ENCODE measurements around the gene TEK.
"Not testable (repeated sequence)": the region's sequence is repeated elsewhere in the genome, so short reads cannot be mapped to it uniquely, and the experiment has no call there.

Gene TEK

DNA sequence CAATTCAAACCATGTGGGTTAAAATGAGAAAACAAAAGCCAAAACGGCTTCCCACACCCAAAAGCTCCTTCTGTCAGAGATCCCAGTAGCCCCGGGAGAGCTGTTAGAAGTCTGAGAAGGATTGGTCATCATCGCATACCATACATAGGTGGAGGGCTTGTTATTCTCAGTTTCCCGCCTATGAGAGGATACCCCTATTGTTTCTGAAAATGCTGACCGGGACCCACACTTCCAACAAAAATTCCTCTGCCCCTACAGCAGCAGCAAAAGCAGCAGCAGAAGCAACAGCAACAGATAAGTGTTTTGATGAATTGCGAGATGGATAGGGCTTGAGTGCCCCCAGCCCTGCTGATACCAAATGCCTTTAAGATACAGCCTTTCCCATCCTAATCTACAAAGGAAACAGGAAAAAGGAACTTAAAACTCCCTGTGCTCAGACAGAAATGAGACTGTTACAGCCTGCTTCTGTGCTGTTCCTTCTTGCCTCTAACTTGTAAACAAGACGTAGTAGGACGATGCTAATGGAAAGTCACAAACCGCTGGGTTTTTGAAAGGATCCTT lies at the start of gene TEK:
TEK (plus strand) TSS at position 245 of the 561 bp plus-strand sequence. CDS start 366 bp downstream, outside the sequence.
- no peak for DNase-seq

- no peak for DNase-seq
These were observed 49.6 kb upstream of the TEK start for GRCh38 chr9:27059412-27059811.

DNA sequence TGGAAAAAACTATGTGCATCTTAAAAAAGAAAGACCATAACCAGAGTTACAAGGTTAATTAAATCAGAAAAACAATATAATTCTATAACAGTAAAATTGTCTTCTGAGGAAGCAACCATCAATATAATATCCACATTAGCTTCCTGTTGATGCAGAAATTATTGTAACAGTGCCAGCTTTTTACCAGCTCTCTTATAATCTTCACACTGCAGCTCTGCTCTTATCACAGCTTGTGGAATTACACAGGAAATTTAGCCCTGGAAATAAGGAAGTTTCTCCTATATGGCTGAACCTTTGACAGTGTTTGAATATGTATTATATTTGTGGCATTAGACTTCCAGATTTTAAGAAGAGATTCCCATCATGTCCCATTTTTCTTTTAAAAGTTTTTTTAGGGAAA lies 49.1 kb upstream of the TEK start:
- no peak for DNase-seq

DNA sequence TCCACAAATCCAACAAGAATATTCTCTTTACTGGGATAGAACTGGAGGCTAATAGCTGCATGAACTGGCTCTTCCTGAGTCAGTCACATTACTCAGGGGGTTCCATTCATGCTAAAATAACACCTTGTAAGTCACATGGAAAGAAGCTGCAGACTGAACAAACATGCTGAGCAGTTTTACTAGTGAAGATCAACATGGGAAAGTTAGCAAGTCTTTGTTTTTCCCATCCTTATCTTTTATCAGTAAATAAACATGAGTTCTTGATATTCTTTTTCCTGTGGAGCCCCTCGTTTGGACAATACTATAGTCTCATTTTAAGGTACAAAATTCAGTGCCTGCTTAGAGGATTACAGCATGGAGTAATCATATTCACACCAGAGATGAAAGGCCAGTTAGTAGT lies 43.7 kb upstream of the TEK start:
- no peak for DNase-seq

DNA sequence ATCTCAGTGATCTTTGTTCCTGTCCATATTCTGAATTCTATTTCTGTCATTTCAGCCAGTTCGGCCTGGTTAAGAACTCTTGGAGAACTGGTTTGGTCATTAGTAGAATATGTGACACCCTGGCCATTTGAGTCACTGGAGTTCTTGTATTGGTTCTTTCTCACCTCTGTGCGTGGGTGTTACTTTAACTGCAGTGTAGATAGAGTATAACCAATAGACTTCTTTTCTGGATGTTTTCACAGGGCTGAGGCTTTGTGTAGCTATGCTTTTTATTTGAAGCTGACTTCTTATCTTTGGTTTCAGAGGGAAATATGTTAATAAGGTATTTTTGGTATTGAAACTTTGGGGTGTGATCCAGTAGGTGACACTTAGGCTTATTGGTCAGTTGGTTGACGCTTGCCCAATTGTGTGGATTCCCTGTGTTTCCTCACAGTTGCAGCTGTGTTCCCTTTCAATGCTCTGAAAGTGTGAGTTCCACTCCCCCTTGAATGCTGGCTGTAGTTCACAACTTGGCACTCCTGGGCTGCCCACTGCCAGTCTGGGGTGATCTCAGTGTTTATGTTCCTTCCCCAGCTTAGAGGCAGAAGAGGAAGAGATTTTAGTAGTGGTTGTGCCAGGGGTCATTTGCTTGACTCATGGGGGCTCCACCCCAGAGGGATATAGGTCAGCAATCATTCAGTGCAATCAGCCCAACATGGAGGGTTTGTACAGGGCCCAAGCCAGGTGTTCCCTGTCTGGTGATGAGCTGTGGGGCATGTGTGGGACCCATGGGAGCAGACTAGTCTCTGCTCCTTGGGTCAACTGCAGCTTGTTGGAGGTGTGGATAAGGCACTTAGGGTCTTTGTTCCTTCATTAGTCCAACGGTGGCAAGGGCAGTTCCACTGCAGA lies 34.9 kb upstream of the TEK start:
- no peak for DNase-seq

DNA sequence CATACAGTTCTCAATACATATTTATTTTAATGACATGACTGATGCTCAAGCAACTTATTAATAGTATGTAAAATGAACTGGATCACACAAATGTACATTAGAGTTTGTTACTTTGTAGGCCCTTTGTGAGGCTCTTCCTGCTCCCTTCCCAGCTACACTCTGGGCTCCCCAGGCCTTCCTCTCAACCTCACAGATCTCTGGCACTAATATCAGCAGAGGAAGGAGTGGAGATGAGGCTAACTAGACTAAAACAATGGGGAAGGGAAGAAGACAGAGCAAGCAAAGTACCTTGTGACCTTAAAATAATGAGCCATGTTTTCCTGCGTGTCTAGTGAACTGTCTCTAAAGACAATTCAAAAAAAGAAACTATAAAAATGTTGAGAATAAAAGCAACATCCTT lies 30.3 kb upstream of the TEK start:
- no peak for DNase-seq

- no peak for DNase-seq
These were observed 23.6 kb upstream of the TEK start for GRCh38 chr9:27085456-27085855.

DNA sequence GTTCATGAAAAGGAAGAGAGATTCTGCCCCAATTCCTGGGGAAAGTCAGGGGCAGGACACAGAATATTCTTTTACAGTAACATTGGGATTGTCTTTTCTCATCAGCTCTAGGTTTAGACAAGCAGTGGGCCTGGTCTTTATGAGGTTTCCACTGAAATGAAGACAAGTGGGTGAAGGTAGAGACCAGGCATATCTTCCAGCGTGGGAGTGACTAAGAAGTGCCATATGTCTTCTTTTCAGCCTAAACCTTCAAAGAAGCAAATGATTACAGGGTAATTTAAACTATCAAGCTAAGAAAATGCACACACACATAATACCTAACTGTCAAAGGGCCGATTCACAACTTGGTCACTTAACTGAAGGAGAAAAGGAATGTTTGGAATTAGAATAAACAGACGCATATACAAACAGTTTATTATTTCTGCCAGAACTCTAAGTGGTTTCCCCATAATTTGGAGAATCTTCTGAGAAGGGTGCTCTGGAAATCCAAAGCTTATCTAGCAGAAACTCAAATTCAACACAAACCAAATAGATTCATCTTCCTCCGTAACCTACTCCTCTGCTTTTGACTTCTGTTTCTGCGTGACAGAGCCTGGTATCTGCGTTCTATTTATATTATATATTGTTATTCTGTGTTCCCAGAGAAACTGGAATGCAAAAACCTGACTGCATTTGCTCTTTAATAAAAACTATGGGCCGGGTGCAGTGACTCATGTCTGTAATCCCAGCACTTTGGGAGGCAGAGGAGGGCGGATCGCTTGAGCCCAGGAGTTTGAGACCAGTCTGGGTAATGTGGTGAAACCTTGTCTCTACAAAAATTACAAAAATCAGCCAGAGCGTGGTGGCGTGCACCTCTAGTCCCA lies 22.0 kb upstream of the TEK start:
- no peak for DNase-seq

- DNase-seq = no peak
These were observed 20.0 kb upstream of the TEK start for GRCh38 chr9:27088981-27089380.

DNA sequence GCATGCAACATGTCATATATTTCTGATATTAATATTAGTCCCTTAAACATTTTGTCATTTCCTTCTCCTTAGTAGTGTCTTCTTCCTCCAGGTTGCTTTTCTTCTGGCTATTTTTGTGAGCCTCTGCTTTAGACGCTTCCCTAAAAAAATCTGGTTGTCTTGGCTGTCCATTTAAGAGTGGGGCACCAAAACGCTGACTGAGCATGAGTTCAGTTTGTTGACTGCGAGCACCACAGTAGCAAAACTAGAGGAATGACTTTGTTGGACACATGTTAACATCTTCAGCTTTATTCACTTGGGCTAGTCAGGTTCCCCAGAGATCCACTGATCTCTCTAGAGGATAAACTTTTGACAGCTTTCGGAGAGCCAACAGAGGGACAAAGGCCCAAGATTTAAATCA lies 19.3 kb upstream of the TEK start:
- DNase-seq = no peak

DNA sequence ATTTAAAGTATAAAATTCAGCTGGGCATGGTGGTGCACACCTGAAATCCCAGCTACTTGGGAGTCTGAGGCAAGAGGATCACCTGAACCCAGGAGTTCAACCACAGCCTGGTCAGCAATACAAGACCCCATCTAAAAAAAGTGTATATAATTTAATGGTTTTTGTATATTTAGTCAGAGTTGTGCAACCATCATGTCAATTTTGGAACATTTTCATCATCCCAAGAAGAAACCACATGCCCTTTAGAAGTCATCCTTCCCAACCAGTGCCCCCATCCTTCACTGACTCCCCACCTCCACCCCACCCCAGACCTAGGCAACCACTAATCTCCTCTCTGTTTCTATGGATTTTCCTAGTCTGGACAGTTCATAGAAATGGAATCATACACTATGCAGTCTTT lies 18.8 kb upstream of the TEK start:
- no peak for DNase-seq

GRCh38 chr9:27090711-27091110 lies 18.3 kb upstream of the TEK start:
- DNase-seq = no peak

DNA sequence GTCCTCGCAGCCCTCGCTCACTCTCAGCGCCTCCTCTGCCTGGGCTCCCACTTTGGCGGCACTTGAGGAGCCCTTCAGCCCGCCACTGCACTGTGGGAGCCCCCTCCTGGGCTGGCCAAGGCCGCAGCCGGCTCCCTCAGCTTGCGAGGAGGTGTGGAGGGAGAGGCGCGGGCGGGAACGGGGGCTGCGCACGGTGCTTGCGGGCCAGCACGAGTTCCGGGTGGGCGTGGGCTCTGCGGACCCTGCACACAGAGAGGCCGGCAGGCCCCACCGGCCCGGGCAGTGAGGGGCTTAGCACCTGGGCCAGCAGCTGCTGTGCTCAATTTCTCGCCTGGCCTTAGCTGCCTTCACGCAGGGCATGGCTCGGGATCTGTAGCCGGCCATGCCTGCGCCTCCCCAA lies 16.5 kb upstream of the TEK start:
- DNase-seq = not testable (repeated sequence)

GRCh38 chr9:27093384-27094067 lies 15.5 kb upstream of the TEK start:
- DNase-seq = not testable (repeated sequence)

- DNase-seq = no peak
These were observed 14.3 kb upstream of the TEK start for GRCh38 chr9:27094640-27095298.

DNA sequence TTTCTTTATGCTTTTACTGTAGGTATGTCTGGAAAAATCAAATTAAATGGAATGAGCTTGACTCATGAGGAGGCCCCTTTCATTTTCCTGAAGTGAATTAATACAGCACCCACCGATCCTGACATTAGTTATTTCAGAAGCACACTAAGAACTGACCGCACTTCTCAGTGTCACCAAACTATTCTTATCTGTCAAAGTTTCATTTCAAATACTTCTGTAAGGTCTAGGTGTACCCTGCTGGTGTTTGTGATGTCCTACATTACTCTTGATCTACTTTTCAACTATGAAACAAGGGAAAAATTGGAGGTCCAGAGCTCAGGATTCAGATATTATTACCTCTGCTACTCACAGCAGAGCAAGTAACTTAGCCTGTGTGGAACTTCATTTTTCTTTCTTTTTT lies 1.8 kb upstream of the TEK start:
- no peak for DNase-seq

DNA sequence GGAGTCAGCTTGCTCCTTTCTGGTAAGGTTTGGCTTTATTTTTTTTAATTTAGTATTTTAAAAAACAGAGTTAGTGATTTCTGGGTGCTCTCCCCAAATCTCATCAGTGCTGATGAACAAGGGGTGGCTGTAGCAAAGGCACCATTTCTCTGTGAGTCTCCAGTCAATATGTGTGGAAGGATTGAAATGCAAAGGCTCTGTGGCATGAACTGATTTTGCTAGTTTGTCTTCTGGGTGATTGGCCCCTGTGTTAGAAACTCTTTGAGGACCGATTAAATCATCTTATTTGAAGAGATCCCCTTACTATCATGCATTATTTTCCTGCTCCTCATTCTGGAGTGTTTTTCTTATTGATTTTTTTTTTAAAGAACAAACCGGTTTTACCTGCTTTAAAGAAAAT lies 596 bp downstream of the TEK start:
- no peak for DNase-seq

- no peak for DNase-seq
These were observed 1.2 kb downstream of the TEK start for GRCh38 chr9:27110181-27110580.

DNA sequence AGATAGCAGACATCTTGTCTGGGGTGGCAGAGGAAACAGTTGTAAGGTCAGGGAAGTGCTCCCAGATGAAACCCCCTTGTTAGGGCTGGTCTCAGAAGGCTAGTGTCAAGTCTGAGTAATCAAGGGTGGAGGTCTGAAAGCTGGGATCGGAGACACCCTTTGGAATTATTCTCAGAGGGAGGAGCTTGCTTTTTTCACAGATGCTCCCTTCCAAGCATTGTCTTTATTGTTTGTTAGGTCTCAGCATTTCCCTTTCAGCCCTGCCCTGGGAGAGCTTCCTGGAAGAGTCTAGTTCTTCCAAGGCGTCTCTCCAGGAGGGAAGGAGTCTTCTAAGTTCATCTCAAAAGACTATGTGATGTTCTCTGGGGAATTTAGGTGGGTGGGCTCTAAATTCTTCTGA lies 3.2 kb downstream of the TEK start:
- no peak for DNase-seq

GRCh38 chr9:27117489-27118135 lies 8.6 kb downstream of the TEK start:
- DNase-seq = no peak

DNA sequence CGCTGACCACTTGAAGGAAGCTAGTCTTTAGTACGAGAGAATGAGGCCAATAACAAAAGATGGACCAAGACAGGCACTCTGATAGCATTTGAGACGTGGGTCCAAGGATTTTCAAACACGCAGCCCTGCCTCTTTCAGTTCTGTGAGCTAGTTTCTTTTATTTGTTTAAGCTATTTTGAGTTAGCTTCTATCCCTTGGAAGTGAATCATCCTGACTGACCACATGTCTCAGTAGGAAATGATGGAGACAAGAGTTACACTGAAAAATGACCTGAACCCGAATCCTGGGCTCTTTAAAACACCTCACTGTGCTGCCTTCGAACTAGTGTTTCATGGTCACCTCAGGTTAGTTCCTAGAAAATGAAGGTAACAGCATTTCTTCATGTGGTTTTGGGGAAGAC lies 9.9 kb downstream of the TEK start:
- no peak for DNase-seq

GRCh38 chr9:27124151-27124550 lies 15.1 kb downstream of the TEK start:
- no peak for DNase-seq

Data from NCI-H2107 (cell line).